Upper lobe of left lung (tissue), 4 donors: Measurements from ENCODE around the gene AGA.

Experiments
- CTCF ChIP-seq, 6 experiments: fragments of 450-650 bp in 4 of 6; fragments of 200-600 bp in 2 of 6; sonication (generic) in 2 of 6; IDR thresholded peaks; one replicate each; pipeline ENCODE4 v1.5.1; 2016 to 2019; ENCODE audit warnings: antibody characterized with exemption in 6 of 6
- POLR2A ChIP-seq, 4 donors: fragments of 450-650 bp; IDR thresholded peaks; one replicate each; pipeline ENCODE4 v1.5.1; 2016 to 2017; ENCODE audit warnings: antibody characterized with exemption in 4 of 4, mild to moderate bottlenecking in 2 of 4

GRCh38 chr4:177451108-177451500 is 8.9 kb upstream of the AGA start:
- TF ChIP-seq CTCF (IDR thresholded peaks at IDR 0.05), result no peak
- no peak for TF ChIP-seq POLR2A (IDR thresholded peaks at IDR 0.05)
